ENCODE measurements around the gene MXI1. TPM values are rescaled to one million over a fixed set of nuclear protein-coding genes. Genes with fewer than 3 reads are reported as not detected.

Gene MXI1
- total and polyA plus RNA-seq, 3 donors from 2014 or later, result 42.1 to 69.1 (median 66.8) TPM

DNA sequence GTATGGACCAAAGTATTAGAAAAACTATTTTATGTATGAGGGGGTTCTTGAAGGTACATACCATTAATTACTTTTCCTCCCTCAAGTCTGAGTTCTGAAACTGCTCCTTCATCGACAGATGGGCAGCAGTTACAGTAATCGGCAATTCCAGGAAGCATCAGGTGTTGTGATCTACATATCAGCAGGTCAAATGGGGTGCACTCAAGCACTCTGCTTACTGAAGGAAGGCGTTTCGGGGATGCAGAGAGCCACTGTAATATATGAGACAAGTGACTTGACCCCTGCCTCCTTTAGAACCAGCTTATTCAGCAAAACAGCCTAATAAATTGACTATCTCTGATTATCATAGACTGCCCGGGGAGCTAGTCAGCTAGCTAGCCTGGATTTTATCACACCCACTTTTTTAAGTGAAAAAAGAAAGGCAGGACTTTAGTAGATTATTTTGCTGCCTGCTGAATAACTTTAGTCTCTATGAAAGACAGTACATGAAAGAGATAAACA, 93.1 kb downstream of the MXI1 start:
- TF ChIP-seq POLR2A (IDR thresholded peaks at IDR 0.05) (no peak), CTCF (IDR thresholded peaks at IDR 0.05) (no peak)
- Histone ChIP-seq H3K4me1 (peaks cover 11% of the 10 kb centered on the region), H3K36me3 (ENCODE audit: low read depth, missing control alignments) (no peaks in the 10 kb centered on the region), H3K4me3 (no peak overlapping the region), H3K9me3 (no peaks in the 10 kb centered on the region), H3K27ac (no peak overlapping the region), H3K27me3 (no peaks in the 10 kb centered on the region)
- DNase-seq, result no peak
- intact Hi-C loops (cut with DNase I; ENCODE audit: low total_unique reads), result no loop called here
- 66 to 70% methylated on average over 5 of the region's 5 CpGs for WGBS, 2 donors

DNA sequence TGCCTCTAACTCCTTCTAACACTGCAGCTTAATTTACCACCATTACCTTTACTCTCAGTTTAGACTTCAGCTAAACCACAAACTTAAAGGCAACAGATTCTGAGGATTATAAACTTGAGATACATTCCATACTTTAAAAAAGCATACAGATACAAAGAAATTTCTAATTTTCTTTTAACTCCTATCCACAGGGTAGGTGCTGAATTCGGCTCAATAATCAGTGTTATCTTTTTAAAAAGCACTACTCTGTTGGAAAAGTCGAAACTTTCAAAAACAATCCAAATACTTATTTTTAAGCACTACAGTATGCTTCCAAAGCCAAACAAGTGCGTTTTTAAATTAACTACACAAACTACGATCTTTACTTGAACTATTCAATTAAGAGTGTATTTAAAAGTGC, 96.3 kb downstream of the MXI1 start:
- Histone ChIP-seq H3K36me3 (ENCODE audit: low read depth, missing control alignments) (no peaks in the 10 kb centered on the region), H3K4me3 (peak overlapping the region; percentile 93 to 97), H3K9me3 (no peaks in the 10 kb centered on the region), H3K27me3 (no peaks in the 10 kb centered on the region), H3K27ac (peak overlapping the region; percentile 88 to 94), H3K4me1 (peaks cover 11% of the 10 kb centered on the region)
- 2 to 5% methylated on average over 4 of the region's 4 CpGs for WGBS, 2 donors
- TF ChIP-seq POLR2A (IDR thresholded peaks at IDR 0.05), result no peak
- no peak for DNase-seq
- intact Hi-C loops (cut with DNase I; ENCODE audit: low total_unique reads), result no loop called here

- H3K27ac ChIP-seq, result peak overlapping the region; percentile 88 to 94
- intact Hi-C loops (cut with DNase I; ENCODE audit: low total_unique reads), result no loop called here
- H3K27me3 ChIP-seq, result no peaks in the 10 kb centered on the region
- no peaks in the 10 kb centered on the region for H3K36me3 ChIP-seq (ENCODE audit: low read depth, missing control alignments)
- no peaks in the 10 kb centered on the region for H3K9me3 ChIP-seq
- DNase-seq, result peak; percentile 41
- peak overlapping the region; percentile 93 to 97 for H3K4me3 ChIP-seq
- TF ChIP-seq CTCF (IDR thresholded peaks at IDR 0.05), result no peak
- 0% methylated on average over 8 to 33 of the region's 42 CpGs for WGBS, 2 donors
- H3K4me1 ChIP-seq, result peaks cover 11% of the 10 kb centered on the region
Measured at GRCh38 chr10:110304394-110304779, 97.0 kb downstream of the MXI1 start.

- Histone ChIP-seq H3K4me1 (peaks cover 11% of the 10 kb centered on the region), H3K4me3 (peak within 1 kb of the TSS; percentile 93 to 97), H3K36me3 (ENCODE audit: low read depth, missing control alignments) (no peaks in the 10 kb centered on the region), H3K27ac (peak within 1 kb of the TSS; percentile 88 to 94), H3K9me3 (no peaks in the 10 kb centered on the region), H3K27me3 (no peaks in the 10 kb centered on the region)
- TF ChIP-seq CTCF (IDR thresholded peaks at IDR 0.05) (peak in 1 of 3 experiments; percentile 0), POLR2A (IDR thresholded peaks at IDR 0.05) (peak; percentile 31)
- intact Hi-C loops (cut with DNase I; ENCODE audit: low total_unique reads), result no loop called here
- WGBS, 2 donors, result 1% methylated on average over 26 to 42 of the region's 42 CpGs
- peak; percentile 99 for DNase-seq
Measured at GRCh38 chr10:110304780-110305421, 97.5 kb downstream of the MXI1 start, which contains the start of gene SMNDC1. Gene SMNDC1, minus strand, starts transcription at chr10:110304920. Its CDS starts 1,333 bp downstream, at chr10:110303587.

- DNase-seq, result peak; percentile 60
- 37 to 44% methylated on average over 17 of the region's 17 CpGs for WGBS, 2 donors
- intact Hi-C loops (cut with DNase I; ENCODE audit: low total_unique reads), result no loop called here
Measured at GRCh38 chr10:110305767-110306451, 98.5 kb downstream of the MXI1 start.

More at GRCh38 chr10:110305767-110306451, 98.5 kb downstream of the MXI1 start:
- Histone ChIP-seq H3K27me3 (no peaks in the 10 kb centered on the region), H3K4me3 (peak overlapping the region in 1 of 2 donors; percentile 93), H3K27ac (peak overlapping the region; percentile 88 to 94), H3K36me3 (ENCODE audit: low read depth, missing control alignments) (no peaks in the 10 kb centered on the region), H3K9me3 (no peaks in the 10 kb centered on the region), H3K4me1 (peaks cover 11% of the 10 kb centered on the region)
- no peak for TF ChIP-seq POLR2A (IDR thresholded peaks at IDR 0.05)
- peak; percentile 40 to 62 (median 45) for TF ChIP-seq CTCF (IDR thresholded peaks at IDR 0.05)
